ENCODE data around the gene RFT1.
"Not testable (repeated sequence)": the region's sequence is repeated elsewhere in the genome, so short reads cannot be mapped to it uniquely, and the experiment has no call there.

Gene RFT1

DNA sequence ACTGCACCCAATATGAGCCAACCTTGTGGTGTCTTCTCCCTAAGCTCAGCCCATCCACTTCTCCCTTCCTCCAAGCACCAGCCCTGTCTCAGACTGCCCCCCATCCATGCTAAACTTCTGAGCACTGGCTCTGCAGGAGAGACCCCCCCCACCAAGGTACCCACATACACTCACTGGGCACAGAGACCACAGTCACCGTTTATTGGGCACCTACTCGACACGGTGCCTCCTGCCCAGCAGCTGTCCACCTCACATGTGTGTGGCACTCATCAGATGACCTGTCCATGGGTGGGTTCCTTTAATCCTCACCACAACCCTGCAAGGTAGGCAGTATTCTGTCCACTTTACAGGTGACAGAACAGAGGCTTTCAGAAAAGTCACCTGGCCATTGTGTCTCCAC lies 62.1 kb downstream of the RFT1 start:
- no peak for TF ChIP-seq HDGF (IDR thresholded peaks at IDR 0.05; ENCODE audit: borderline replicate concordance)
- TF ChIP-seq ELF4 (IDR thresholded peaks at IDR 0.05): no peak
- no peak for TF ChIP-seq CTBP1 (IDR thresholded peaks at IDR 0.05; ENCODE audit: borderline replicate concordance)
- TF ChIP-seq FOXA1 (IDR thresholded peaks at IDR 0.05): no peak
- TF ChIP-seq LEF1 (IDR thresholded peaks at IDR 0.05; ENCODE audit: borderline replicate concordance): no peak
- TF ChIP-seq, protein P1, sequence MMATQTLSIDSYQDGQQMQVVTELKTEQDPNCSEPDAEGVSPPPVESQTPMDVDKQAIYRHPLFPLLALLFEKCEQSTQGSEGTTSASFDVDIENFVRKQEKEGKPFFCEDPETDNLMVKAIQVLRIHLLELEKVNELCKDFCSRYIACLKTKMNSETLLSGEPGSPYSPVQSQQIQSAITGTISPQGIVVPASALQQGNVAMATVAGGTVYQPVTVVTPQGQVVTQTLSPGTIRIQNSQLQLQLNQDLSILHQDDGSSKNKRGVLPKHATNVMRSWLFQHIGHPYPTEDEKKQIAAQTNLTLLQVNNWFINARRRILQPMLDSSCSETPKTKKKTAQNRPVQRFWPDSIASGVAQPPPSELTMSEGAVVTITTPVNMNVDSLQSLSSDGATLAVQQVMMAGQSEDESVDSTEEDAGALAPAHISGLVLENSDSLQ (IDR thresholded peaks at IDR 0.05): no peak
- no peak for TF ChIP-seq TARDBP (IDR thresholded peaks at IDR 0.05)
- TF ChIP-seq NFRKB (IDR thresholded peaks at IDR 0.05): no peak
- TF ChIP-seq L3MBTL2 (conservative IDR thresholded peaks at IDR 0.05): no peak
- no peak for TF ChIP-seq BHLHE40 (IDR thresholded peaks at IDR 0.05; ENCODE audit: borderline replicate concordance)
- no peak for TF ChIP-seq ARNT (IDR thresholded peaks at IDR 0.05)
- no peak for TF ChIP-seq FOXK2 (IDR thresholded peaks at IDR 0.05)
- TF ChIP-seq ZNF384 (IDR thresholded peaks at IDR 0.05): no peak
- no peak for TF ChIP-seq SUZ12 (IDR thresholded peaks at IDR 0.05)
- TF ChIP-seq SP1 (IDR thresholded peaks at IDR 0.05): no peak
- TF ChIP-seq FOXM1 (IDR thresholded peaks at IDR 0.05; ENCODE audit: borderline replicate concordance): no peak
- ChIA-PET POLR2A (no interaction called here), CTCF (no interaction called here)
- no peak for DNase-seq (ENCODE audit: extremely low spot score)

DNA sequence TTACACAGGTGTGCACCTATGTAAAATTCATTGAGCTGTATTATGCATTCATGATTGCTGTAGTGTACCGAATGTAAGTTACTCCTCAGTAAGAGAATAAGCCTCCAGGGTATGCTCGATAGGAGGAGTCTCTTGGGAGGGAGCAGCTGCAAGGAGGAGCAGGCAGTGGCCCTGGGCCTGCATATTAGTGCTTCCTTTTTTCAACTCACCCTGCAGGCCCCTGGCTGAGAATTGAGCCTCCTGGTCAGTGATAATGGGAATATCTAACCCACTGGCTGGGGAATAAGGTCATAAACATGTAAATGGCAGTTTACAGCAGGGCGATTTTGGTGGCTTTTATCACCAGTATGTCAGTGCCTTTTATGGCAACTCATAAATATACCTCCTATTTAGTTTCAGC lies 62.7 kb downstream of the RFT1 start:
- TF ChIP-seq SP1 (IDR thresholded peaks at IDR 0.05): no peak

DNA sequence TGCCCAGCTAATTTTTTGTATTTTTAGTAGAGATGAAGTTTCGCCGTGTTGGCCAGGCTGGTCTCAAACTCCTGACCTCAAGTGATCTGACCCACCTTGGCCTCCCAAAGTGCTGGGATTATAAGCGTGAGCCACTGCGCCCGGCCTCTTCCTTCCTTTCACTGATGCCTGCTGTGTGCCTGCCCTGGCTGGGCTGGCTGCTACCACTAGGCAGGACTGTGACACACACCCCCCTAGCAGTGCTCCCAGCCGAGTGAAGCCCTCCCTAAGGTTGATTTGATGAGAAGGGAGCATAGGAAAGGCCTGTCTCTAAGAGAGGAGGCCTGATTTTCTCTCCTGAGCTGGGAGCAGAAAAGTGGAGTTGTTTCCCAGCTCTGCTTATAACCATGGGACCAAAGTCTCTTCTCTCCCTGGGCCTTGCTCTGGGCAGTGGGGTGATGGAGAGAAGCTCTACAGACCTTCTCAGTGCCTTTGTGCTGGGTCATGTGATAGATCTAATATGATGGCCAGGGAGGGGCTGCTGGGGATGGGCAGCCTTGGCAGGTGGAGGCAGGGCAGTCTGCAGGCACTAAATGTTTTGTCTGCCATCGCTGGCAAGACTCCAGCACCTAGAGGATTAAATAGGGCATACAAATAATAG lies 64.3 kb downstream of the RFT1 start:
- CTCF ChIA-PET: no interaction called here
- TF ChIP-seq, protein P1 (IDR thresholded peaks at IDR 0.05): no peak
- TF ChIP-seq SUZ12 (IDR thresholded peaks at IDR 0.05) (no peak), FOXK2 (IDR thresholded peaks at IDR 0.05) (no peak), LEF1 (IDR thresholded peaks at IDR 0.05; ENCODE audit: borderline replicate concordance) (no peak), ZNF384 (IDR thresholded peaks at IDR 0.05) (no peak), ARNT (IDR thresholded peaks at IDR 0.05) (no peak), SP1 (IDR thresholded peaks at IDR 0.05) (no peak), TARDBP (IDR thresholded peaks at IDR 0.05) (no peak), NFRKB (IDR thresholded peaks at IDR 0.05) (no peak), FOXA1 (IDR thresholded peaks at IDR 0.05) (no peak), CTBP1 (IDR thresholded peaks at IDR 0.05; ENCODE audit: borderline replicate concordance) (no peak), L3MBTL2 (conservative IDR thresholded peaks at IDR 0.05) (no peak), HDGF (IDR thresholded peaks at IDR 0.05; ENCODE audit: borderline replicate concordance) (no peak), FOXM1 (IDR thresholded peaks at IDR 0.05; ENCODE audit: borderline replicate concordance) (no peak)
- no peak for DNase-seq (ENCODE audit: extremely low spot score)
- POLR2A ChIA-PET: no interaction called here

More for the DNA sequence above, 62.7 kb downstream of the RFT1 start:
- DNase-seq (ENCODE audit: extremely low spot score): no peak
- CTCF ChIA-PET: no interaction called here
- POLR2A ChIA-PET: no interaction called here

- DNase-seq (ENCODE audit: extremely low spot score): no peak
- TF ChIP-seq ZNF384 (IDR thresholded peaks at IDR 0.05) (no peak), BHLHE40 (IDR thresholded peaks at IDR 0.05; ENCODE audit: borderline replicate concordance) (no peak), SUZ12 (IDR thresholded peaks at IDR 0.05) (no peak)
- POLR2A ChIA-PET: no interaction called here
- CTCF ChIA-PET: no interaction called here
Measured at GRCh38 chr3:53062905-53063304, 67.3 kb downstream of the RFT1 start.

DNA sequence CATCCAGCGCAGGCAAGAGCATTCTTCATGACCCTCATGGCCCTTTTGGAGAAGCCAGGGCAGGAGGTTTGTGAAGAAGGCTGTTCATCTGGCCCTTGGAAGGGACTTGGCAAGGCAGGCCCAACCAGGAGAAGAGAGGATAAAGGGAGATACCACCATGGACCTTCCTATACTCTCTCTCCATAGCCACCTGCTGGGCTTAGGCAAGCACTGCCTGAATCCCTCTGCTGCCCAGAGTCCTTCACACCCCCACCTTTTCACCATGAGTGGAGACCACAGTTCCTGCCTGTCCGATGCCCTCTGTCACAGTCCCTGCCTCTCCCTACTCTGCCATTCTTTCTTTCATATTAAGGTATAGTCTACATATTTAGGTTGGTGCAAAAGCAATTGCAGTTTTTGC lies 73.8 kb downstream of the RFT1 start:
- TF ChIP-seq SP1 (IDR thresholded peaks at IDR 0.05): no peak
- TF ChIP-seq FOXM1 (IDR thresholded peaks at IDR 0.05; ENCODE audit: borderline replicate concordance): no peak
- TF ChIP-seq L3MBTL2 (conservative IDR thresholded peaks at IDR 0.05): no peak
- POLR2A ChIA-PET: no interaction called here
- CTCF ChIA-PET: no interaction called here
- DNase-seq (ENCODE audit: extremely low spot score): peak; percentile 57

- not testable (repeated sequence) for DNase-seq (ENCODE audit: extremely low spot score)
- ChIA-PET POLR2A (interaction anchor here (1.2 kb wide), 1 partner anchor 9 kb away, joined by 4 read pairs; the partner anchor contains the start of gene SFMBT1), CTCF (interaction anchor here (0.6 kb wide), 1 partner anchor 55 kb away, joined by 3 read pairs; no protein-coding TSS in a partner anchor)
Measured at GRCh38 chr3:53054233-53054632, 76.0 kb downstream of the RFT1 start.

GRCh38 chr3:53051929-53052328 lies 78.3 kb downstream of the RFT1 start:
- CTCF ChIA-PET: no interaction called here
- POLR2A ChIA-PET: no interaction called here
- no peak for TF ChIP-seq LEF1 (IDR thresholded peaks at IDR 0.05; ENCODE audit: borderline replicate concordance)
- TF ChIP-seq FOXK2 (IDR thresholded peaks at IDR 0.05): no peak
- no peak for TF ChIP-seq HDGF (IDR thresholded peaks at IDR 0.05; ENCODE audit: borderline replicate concordance)
- TF ChIP-seq CTBP1 (IDR thresholded peaks at IDR 0.05; ENCODE audit: borderline replicate concordance): no peak
- no peak for TF ChIP-seq FOXM1 (IDR thresholded peaks at IDR 0.05; ENCODE audit: borderline replicate concordance)
- no peak for TF ChIP-seq TARDBP (IDR thresholded peaks at IDR 0.05)
- TF ChIP-seq, protein P1 (IDR thresholded peaks at IDR 0.05): no peak
- TF ChIP-seq NFRKB (IDR thresholded peaks at IDR 0.05): no peak
- no peak for TF ChIP-seq SP1 (IDR thresholded peaks at IDR 0.05)
- TF ChIP-seq L3MBTL2 (conservative IDR thresholded peaks at IDR 0.05): no peak
- no peak for TF ChIP-seq ZNF384 (IDR thresholded peaks at IDR 0.05)
- no peak for TF ChIP-seq BHLHE40 (IDR thresholded peaks at IDR 0.05; ENCODE audit: borderline replicate concordance)
- TF ChIP-seq FOXA1 (IDR thresholded peaks at IDR 0.05): no peak
- TF ChIP-seq ARNT (IDR thresholded peaks at IDR 0.05): no peak
- TF ChIP-seq ELF4 (IDR thresholded peaks at IDR 0.05): no peak
- TF ChIP-seq SUZ12 (IDR thresholded peaks at IDR 0.05): no peak

More at GRCh38 chr3:53051929-53052328, 78.3 kb downstream of the RFT1 start:
- no peak for DNase-seq (ENCODE audit: extremely low spot score)
